H7 (cell line): ENCODE measurements around the gene DPP9. TPM values are rescaled to one million over a fixed set of nuclear protein-coding genes. Genes with fewer than 3 reads are reported as not detected.

Experiments used
- DNase-seq: peaks from one replicate; pipeline ENCODE4 v3.0.0; 2012
- H3K27me3 ChIP-seq: 2 replicates; pipeline ENCODE4 v1.6.0; 2011; ENCODE audit warnings: mild to moderate bottlenecking, low read length; ENCODE audit not compliant: control insufficient read depth, insufficient read depth
- H3K36me3 ChIP-seq: replicated peaks from 2 replicates; pipeline ENCODE4 v1.5.1; 2011; ENCODE audit warnings: low read length; ENCODE audit not compliant: control insufficient read depth, insufficient read depth
- H3K4me3 ChIP-seq: 2 replicates; pipeline ENCODE4 v1.5.1; 2011; ENCODE audit warnings: low read depth, mild to moderate bottlenecking, control low read depth, low read length, moderate library complexity; ENCODE audit not compliant: insufficient read depth
- total RNA-seq: library from RNA; depleted of rRNA; stranded (reverse); fragments of >200 nt; shearing (Covaris generic); gene quantifications from 2 replicates; pipeline ENCODE4 v1.2.3, GENCODE V29; 2014; rRNA removed

DPP9 gene
- total RNA-seq, 1 experiment from 2014 or later = 36.2 TPM

DNA sequence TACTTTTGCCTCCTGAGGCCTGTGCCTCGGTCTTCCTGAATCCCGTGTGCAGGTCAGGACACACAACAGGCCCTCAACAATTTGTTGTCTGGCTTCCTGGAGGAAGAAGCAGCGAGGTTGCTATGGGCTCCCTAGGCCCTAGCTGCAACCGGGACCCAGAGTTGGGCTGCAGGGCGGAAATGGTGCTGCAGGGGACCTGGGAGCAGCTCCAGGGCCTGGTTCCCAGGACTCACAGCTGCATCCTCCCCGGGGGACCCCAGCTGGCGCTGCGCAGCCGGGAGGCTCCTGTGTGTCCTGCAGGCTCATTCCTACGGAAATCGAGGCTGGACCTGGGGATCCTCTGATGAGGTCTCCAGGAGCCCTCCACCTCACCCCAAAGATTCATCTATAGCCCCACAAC, 85.3 kb downstream of the DPP9 start:
- Histone ChIP-seq H3K27me3 (peaks cover 7% of the 10 kb centered on the region), H3K36me3 (no peaks in the 10 kb centered on the region), H3K4me3 (no peak overlapping the region)
- peak; percentile 45 for DNase-seq

DNA sequence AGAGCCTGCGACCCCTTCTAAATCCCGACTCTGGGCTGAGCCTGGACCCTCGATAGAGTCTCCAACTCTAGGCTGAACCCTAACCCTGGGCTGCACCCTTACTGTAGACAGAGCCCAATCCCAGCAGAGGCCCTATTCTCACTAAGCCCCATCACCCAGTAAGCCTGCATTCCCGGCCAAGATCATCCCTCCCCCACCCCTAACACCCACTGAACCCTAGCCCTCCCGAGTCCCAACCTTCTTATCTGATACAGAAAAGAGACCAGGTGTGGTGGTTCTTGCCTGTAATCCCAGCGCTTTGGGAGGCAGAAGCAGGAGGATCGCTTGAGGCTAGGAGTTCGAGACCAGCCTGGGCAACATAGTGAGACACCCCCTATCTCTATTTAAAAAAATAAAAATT, 86.9 kb downstream of the DPP9 start:
- Histone ChIP-seq H3K27me3 (peaks cover 7% of the 10 kb centered on the region), H3K4me3 (no peak overlapping the region), H3K36me3 (no peaks in the 10 kb centered on the region)
- DNase-seq = no peak

DNA sequence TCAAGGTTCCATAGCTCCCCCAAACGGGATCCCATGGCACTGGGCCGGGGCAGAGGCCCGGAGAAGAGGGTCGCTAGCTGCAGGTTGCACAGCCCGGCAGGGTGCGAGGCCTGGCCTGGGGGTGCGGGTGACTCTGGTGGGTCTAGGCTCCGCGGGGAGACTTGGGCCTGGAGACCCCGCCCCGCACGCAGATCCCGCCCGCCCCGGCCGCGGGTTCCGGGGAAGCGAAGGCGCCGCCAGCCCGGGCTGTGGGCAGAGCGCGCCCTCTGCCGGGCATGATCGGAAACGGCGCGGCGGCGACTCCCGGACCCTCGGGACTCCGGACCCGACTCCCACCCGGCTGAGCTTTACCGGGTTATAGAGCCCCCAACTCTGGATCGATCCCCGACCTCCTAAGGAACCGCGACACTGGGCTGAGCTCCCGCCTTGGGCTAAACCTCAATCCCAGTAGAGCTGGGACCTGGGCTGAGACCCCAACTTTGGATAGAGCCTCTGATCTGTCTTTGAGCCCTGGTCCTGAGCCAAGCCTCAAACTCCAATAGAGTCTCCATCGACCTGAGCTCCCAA, 87.4 kb downstream of the DPP9 start:
- Histone ChIP-seq H3K4me3 (peak overlapping the region; percentile 69), H3K36me3 (no peaks in the 10 kb centered on the region), H3K27me3 (peaks cover 7% of the 10 kb centered on the region)
- peak; percentile 97 for DNase-seq

DNA sequence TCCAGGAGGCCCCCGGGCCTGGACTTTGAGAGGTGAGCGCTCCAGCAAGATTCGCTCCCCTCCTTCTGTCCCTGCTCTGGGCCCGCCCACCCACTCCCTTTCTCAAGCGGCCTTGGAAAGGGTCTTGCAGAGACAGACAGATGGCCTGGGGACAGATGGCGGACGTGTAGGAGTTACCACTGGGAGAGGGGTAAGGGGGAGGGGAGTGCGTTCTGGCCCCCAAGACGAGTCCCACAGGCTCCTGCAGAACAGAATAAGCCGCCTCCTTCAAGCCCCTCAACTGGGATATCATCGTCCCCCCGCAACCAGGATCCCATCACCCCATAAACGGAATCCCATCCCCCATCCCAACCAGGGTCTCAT, 87.9 kb downstream of the DPP9 start:
- peak; percentile 70 for DNase-seq
- Histone ChIP-seq H3K4me3 (peak overlapping the region; percentile 69), H3K27me3 (peaks cover 7% of the 10 kb centered on the region), H3K36me3 (no peaks in the 10 kb centered on the region)

DNA sequence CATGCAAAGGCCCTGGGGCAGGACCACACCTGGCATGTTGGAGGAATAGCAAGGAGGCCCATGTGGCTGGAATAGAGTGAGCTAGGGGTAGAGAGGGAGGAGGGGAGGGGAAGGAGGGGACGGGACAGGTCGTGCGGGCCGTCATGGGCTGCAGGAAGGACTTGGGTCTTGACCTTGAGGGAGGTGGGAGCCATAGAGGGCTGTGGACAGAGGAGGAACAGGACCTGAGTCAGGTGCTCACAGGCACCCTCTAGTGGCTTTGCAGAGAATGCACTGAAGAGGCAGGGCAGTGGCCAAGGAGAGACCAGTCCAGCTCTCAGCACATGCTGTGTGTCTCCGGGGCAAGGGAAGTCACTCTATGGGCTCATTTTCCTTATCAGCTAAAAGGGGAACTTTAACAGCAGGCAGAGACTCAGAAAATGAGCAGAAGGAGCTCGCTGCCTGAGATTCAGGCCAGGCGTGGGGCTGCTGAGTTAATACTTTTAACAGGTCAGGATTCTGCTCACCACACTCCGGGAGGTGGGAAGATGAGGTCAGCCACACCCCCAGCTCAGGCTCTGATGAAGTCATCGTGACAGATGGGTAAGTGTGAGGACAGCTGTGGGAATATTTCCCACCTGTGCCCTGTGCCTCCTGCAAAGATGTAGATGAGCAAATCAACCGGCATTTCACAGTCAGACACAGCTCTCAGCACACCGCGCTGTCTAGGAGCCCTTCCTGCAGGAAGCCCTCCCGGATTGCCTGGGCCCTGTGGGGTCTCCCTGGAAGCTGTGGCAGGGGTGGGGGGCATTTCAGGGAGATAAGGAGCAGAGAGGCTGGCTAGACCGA, 90.3 kb downstream of the DPP9 start:
- Histone ChIP-seq H3K36me3 (no peaks in the 10 kb centered on the region), H3K27me3 (peaks cover 7% of the 10 kb centered on the region), H3K4me3 (no peak overlapping the region)
- DNase-seq = peak; percentile 81

Other genes starting within 250 kb of the DPP9 start
- gene PLIN4, start 205.4 kb downstream of the DPP9 start, total RNA-seq = 0.07 and 0.10 TPM in 2 replicates
- 1.3 and 2.5 TPM in 2 replicates for gene PLIN5, start 188.6 kb downstream of the DPP9 start, total RNA-seq
- gene LRG1, start 183.8 kb downstream of the DPP9 start, total RNA-seq = 0.10 and 0.30 TPM in 2 replicates
- 38.4 and 43.0 TPM in 2 replicates for gene SEMA6B, start 164.2 kb downstream of the DPP9 start, total RNA-seq
- gene TNFAIP8L1, start 84.3 kb downstream of the DPP9 start, total RNA-seq = 9.4 and 11.1 TPM in 2 replicates
- gene MYDGF, start 53.5 kb downstream of the DPP9 start, total RNA-seq = 90.2 and 92.2 TPM in 2 replicates
- 16.1 and 17.2 TPM in 2 replicates for gene FEM1A, start 67.9 kb upstream of the DPP9 start, total RNA-seq
- gene TICAM1, start 107.9 kb upstream of the DPP9 start, total RNA-seq = 0.17 and 0.30 TPM in 2 replicates
- 88.8 and 95.2 TPM in 2 replicates for gene PLIN3, start 143.8 kb upstream of the DPP9 start, total RNA-seq
- not detected in 2 replicates for gene ARRDC5, start 179.1 kb upstream of the DPP9 start, total RNA-seq
- 22.1 and 54.0 TPM in 2 replicates for gene UHRF1, start 185.7 kb upstream of the DPP9 start, total RNA-seq
- 12.0 and 18.5 TPM in 2 replicates for gene KDM4B, start 245.3 kb upstream of the DPP9 start, total RNA-seq